MM.1S (cell line): ENCODE data around the gene MYH14.

Experiments
- EZH2 ChIP-seq: fragments of 300-600 bp; sonication (generic); optimal IDR thresholded peaks from 2 replicates; pipeline ENCODE3; 2017; ENCODE audit warnings: low read depth, mild to moderate bottlenecking, antibody characterized with exemption, low read length, mixed read lengths
- EZH2phosphoT487 ChIP-seq: fragments of 300-600 bp; sonication (generic); IDR thresholded peaks from 2 replicates; pipeline ENCODE4 v1.6.1; 2018; ENCODE audit warnings: antibody characterized with exemption, low read length
- TF ChIP-seq, protein P1 (sequence below): fragments of 300-600 bp; sonication (generic); IDR thresholded peaks from 2 replicates; pipeline ENCODE4 v1.5.1; 2016; ENCODE audit warnings: antibody characterized with exemption, low read length, mixed read lengths

- no peak for TF ChIP-seq EZH2
- no peak for TF ChIP-seq EZH2phosphoT487
- TF ChIP-seq, protein P1, sequence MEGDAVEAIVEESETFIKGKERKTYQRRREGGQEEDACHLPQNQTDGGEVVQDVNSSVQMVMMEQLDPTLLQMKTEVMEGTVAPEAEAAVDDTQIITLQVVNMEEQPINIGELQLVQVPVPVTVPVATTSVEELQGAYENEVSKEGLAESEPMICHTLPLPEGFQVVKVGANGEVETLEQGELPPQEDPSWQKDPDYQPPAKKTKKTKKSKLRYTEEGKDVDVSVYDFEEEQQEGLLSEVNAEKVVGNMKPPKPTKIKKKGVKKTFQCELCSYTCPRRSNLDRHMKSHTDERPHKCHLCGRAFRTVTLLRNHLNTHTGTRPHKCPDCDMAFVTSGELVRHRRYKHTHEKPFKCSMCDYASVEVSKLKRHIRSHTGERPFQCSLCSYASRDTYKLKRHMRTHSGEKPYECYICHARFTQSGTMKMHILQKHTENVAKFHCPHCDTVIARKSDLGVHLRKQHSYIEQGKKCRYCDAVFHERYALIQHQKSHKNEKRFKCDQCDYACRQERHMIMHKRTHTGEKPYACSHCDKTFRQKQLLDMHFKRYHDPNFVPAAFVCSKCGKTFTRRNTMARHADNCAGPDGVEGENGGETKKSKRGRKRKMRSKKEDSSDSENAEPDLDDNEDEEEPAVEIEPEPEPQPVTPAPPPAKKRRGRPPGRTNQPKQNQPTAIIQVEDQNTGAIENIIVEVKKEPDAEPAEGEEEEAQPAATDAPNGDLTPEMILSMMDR = no peak
Observed at GRCh38 chr19:50203281-50204080, at the start of gene MYH14.
